GM18907 (cell line): ENCODE measurements around the gene LPAR2.
A peak's percentile ranks its signal among the peaks of the same experiment; 100 is the strongest.

Source experiments
- ATAC-seq: cut with Tn5 transposase; IDR thresholded peaks from one replicate; pipeline ENCODE4 v1.9.1; 2021; ENCODE audit warnings: mild to moderate bottlenecking, moderate library complexity; ENCODE audit not compliant: unreplicated experiment

Gene LPAR2

DNA sequence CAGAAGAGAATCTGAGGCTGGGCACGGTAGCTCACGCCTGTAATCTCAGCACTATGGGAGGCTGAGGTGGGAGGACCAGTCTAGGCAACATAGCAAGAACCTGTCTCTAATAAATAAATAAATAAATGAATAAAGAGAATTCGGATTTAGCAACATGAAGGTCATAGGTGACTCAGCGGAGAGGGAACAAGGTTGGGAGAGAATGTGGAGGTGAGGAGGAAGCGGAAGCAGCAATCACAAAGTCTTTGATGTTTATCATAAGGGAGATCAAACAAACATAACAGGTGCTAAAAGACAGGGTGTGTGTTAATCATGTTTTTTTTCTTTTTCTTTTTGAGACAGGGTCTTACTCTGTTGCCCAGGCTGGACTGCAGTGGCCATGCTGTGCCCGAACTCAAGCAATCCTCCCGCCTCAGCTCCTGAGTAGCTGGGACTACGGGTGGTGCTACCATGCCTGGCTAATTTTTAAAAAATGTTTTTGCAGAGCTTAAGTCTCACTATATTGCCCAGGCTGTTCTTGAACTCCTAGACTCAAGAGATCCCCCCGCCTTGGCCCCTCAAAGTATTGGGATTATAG is 25.8 kb downstream of the LPAR2 start:
- ATAC-seq, result no peak

GRCh38 chr19:19600793-19601330 is 27.2 kb downstream of the LPAR2 start:
- no peak for ATAC-seq

DNA sequence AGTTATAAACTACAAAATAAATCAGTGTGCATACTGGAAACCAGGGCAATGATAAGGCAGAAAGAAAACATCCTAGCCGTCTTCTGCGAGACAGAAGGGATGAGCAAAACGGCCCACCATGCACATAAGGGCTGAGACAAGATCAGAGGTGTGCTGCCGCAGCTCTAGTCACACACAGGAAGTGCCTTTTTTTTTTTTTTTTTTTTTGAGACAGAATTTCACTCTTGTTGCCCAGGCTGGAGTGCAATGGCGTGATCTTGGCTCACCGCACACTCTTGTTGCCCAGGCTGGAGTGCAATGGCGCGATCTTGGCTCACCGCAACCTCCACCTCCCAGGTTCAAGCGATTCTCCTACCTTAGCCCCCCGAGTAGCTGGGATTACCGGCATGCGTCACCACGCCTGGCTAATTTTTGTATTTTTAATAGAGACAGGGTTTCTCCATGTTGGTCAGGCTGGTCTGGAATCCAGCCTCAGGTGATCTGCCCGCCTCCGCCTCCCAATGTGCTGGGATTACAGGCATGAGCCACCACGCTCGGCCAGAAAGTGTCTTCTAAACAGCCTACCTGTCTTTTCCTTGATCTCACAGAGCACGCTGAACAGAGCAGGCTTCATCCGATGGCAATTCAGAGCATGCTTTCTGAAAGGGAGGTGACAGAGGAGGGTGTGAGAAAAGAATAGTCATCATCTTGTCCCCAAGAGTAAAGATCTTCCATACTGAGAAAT is 29.1 kb downstream of the LPAR2 start:
- ATAC-seq, result peak; percentile 9

DNA sequence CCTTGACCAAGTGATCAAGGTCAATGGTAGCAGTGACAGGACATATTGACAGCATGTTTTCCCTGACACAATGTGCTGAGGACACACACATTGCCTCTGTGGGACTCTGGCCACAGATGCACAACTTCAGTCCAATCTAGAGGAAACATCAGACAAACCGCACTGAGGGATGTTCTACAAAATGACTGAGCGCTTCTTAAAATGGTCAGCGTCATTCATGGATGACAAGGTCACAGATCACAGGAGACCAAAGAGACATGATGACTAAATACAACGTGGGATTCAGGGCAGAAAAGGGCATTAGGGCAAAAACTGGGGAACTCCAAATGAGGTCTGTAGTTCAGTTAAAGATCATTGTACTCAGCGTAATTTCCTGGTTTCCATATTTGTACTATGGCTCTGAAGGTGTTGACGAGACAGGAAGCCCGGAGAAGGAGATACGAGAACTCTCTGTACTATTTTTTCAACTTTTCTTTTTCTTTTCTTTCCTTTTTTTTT is 30.2 kb downstream of the LPAR2 start:
- ATAC-seq, result peak; percentile 71

DNA sequence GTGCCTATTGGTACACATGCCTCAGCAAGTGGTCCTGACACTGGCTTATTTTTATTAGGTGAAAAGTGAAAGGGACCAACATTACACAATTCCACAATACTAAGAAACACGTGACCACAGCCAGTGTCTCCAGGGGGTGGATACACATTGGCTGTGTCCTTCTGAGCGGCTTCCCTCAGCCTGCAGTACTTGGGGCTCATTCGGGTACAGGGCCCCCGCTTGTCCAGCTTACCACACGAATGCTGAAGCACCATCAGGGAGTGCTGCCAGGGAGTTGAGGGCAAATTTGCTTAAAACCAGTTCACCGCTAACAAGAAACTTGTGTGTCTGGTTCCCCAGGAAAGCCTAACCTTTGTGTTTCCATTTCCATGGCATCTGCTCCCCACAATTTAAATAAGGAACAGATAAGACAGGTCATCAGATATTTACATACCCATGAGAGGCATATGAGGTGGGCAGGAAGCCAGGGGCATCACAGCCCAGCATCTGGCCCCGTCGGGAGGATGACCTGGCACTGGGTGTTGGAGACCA is 32.8 kb downstream of the LPAR2 start:
- ATAC-seq, result no peak

GRCh38 chr19:19594381-19594780 is 33.6 kb downstream of the LPAR2 start:
- no peak for ATAC-seq

GRCh38 chr19:19592690-19593089 is 35.3 kb downstream of the LPAR2 start:
- no peak for ATAC-seq

DNA sequence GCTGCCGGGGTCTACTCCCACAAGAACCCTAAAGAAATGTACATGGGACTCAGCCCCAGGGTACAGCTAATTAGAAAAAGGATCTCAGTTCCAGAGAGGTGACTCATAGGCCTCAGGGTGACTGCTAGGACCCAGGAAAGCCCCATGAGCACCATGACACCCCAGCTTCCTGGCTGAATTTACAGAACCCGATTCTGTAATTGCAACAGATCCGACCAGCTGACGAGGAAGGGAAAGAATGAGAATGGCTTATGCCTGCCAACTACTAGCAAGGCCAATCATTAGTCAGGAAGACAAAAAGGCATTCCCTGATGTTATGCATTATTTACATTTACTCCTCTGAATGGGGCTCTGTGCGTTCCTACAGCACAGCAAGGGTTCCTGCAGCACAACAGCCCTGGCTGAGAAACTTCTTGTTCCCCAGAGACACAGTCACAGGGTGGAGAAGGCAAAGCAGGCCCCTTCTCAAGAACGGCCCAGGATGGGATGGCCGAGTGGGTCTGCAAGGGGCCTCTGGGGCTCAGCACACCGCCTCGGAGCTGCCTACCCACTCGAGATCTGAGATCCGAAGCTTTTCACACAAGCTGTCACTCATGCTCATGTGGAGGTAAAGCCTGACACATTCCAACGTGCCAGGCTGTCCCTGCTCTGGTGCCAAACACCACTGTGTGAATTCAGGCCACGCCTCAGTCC is 36.7 kb downstream of the LPAR2 start:
- ATAC-seq, result peak; percentile 55

- no peak for ATAC-seq
Measured at GRCh38 chr19:19588546-19588945, 39.5 kb downstream of the LPAR2 start.

DNA sequence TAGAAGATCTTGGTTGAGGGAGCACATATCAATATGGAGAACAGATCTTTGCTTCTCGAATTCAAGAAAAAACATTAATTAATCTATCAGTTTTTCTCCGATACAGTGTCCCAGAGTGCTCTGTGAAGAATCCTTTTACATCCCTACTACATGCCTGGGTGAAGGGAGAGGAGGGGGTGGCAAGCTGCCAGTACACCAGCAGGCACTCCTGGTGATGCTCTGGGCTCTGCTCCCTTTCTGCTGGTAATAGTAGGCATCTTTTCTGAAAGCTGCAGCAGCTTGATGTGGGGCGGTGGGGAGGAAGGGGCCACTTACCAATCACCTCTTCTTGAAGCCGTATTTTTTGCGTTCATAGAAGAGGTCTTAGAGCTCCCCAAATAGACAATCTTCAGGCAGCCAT is 40.2 kb downstream of the LPAR2 start:
- ATAC-seq, result no peak

DNA sequence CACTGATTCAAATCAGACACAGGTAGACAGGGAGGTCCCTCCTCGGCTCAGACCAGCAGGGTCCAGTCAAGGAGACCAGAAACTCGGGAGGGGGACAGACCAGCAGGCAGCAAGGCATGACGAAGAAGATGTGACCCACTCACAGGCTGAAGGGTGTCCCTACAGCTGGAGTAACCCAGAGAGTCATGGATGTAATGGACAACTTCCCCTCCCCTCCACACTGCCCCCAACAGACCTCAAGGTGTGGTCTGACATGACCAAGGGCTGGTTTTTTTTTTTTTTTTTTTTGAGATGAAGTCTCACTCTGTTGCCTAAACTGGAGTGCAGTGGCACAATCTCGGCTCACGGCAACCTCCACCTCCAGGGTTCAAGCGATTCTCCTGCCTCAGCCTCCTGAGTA is 43.7 kb downstream of the LPAR2 start:
- no peak for ATAC-seq

GRCh38 chr19:19582471-19582870 is 45.5 kb downstream of the LPAR2 start:
- no peak for ATAC-seq

- no peak for ATAC-seq
Measured at GRCh38 chr19:19581391-19581790, 46.6 kb downstream of the LPAR2 start.

DNA sequence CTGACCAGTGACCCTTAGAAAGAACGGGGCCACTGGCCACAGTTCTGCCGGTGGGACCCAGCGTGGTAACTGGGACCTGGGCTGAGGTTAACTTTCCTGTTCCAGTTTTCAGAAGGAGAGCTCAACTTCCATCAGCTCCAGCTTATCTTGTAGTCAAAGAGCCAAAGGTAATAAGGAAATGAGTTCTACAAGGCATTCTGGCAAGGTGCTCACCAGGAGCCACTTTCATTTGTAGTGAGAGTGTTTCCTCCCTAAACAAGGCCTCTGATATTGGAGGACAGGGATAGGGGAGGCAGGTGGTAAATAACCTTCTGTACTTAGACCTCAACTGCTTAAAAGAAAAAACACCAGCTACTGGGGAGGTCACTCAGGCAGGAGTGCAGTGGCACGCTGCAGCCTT is 47.6 kb downstream of the LPAR2 start:
- ATAC-seq, result no peak

DNA sequence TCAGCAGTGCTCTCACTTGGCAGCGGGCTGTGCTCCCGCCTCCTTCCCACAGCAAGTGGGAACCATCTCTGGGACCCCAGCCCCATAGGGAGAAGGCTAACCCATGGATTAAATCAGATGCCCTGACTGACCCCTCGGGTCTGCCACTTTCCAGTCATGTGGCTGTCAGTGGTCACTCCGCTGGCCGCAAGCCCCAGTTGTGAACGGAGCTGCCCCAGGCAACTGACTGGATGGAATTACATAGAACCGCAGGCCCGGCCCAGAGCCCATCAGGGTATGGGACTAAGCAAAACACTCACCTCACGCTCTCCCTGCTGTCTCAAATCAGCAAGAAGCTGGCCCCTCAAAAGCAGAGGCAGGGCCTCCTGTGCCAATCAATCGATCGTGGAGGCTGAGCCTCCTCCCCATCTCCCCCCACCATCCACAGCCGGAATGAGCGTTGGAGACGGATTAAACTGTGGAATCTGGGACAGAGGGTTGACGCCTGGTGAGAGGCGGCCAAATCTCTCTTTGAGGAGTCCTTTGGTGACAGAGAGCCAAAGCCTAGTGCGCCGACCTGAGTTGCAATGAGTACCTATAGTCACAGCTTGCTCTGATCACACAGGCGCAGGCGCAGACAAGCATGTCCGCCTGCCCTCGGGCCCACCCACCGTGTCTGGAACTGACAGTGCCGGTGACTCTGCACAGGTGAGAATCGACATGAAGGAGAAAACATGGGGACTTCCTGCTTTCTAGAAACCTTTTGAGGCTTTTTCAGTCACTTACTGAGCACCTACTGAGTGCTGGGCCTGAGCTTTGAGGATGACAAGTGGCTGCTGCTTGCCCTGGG is 48.3 kb downstream of the LPAR2 start:
- ATAC-seq, result no peak

DNA sequence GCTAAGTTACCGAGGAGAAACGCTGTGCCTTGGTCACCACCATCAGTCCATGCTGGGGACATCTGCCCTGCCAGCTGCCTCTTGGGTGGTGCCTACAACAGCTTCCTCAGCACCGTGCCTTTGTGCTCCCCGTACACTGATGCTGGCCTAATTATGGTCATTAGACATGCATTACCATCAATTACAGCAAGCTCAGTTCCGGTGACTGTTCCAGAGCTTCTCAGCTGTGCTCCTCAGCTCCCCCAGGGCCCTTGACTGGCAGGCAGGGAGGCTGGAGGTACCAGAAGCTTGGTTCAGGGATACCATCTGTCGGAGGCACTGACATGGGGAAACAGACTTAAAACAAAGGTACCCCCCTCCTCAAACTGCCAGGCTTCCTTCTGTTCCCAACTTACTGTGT is 49.8 kb downstream of the LPAR2 start:
- no peak for ATAC-seq

- no peak for ATAC-seq
Measured at GRCh38 chr19:19575411-19575810, 52.6 kb downstream of the LPAR2 start.
